ENCODE data around the gene ROR1. TPM values are rescaled to one million over a fixed set of nuclear protein-coding genes. Genes with fewer than 3 reads are reported as not detected.

The ROR1 gene
- polyA plus RNA-seq, 1 of the 3 experiments (the other 2 are of a cell fraction): 4.0 TPM

DNA sequence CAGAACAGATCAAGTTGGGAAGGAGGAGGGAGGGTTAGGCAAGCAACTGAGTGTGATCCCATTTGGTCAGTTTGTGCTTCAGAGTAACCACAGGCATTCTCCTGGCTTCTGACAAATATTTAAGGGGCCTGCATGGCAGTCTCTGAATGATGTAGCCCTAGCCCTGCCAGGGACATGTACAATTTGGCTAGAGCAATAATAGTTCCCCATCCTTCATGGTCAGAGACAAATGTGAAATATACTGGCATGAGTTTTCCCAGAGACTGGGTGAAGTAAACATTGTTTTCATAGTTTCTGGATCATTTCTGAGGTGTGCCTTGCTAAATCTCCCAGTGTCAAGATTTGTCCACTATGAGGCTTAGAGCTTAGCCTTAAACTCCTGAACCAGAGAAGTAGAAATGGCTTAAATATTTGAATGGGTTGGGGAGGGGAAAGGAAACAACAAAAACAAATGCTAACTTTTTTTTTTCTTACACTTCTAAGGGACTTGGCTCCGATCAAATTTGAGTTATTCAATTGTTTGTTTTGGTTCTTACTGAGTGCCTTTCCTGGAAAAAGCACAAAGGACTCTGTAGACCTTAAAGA, 387.6 kb downstream of the ROR1 start:
- no peaks in the 10 kb centered on the region for H3F3A ChIP-seq (replicated peaks; ENCODE audit: insufficient read depth)
- peaks cover 13 to 34% of the 10 kb centered on the region in 2 experiments for H3K36me3 ChIP-seq (replicated peaks in 1 of 2; ENCODE audit: control insufficient read depth in 1 of 2, insufficient read depth in 2 of 2, low read length in 1 of 2)
- no peak overlapping the region for H3K4me3 ChIP-seq (ENCODE audit: low read depth in 2 of 2, low read length in 1 of 2)
- H3K9me2 ChIP-seq: no peaks in the 10 kb centered on the region
- TF ChIP-seq, protein P1, sequence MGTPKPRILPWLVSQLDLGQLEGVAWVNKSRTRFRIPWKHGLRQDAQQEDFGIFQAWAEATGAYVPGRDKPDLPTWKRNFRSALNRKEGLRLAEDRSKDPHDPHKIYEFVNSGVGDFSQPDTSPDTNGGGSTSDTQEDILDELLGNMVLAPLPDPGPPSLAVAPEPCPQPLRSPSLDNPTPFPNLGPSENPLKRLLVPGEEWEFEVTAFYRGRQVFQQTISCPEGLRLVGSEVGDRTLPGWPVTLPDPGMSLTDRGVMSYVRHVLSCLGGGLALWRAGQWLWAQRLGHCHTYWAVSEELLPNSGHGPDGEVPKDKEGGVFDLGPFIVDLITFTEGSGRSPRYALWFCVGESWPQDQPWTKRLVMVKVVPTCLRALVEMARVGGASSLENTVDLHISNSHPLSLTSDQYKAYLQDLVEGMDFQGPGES (IDR thresholded peaks at IDR 0.05; ENCODE audit: low read depth, low read length): no peak
- TF ChIP-seq USF2 (IDR thresholded peaks at IDR 0.05; ENCODE audit: borderline replicate concordance, low read depth, low read length) (no peak), TEAD4 (IDR thresholded peaks at IDR 0.05; ENCODE audit: borderline replicate concordance, insufficient read depth) (no peak), RAD21 (IDR thresholded peaks at IDR 0.05; ENCODE audit: low read length) (no peak), CHD2 (IDR thresholded peaks at IDR 0.05; ENCODE audit: low read length, partially characterized antibody) (no peak), GABPA (IDR thresholded peaks at IDR 0.05; ENCODE audit: low read depth) (no peak), EZH2phosphoT487 (IDR thresholded peaks at IDR 0.05; ENCODE audit: borderline replicate concordance, low read depth) (no peak), PBX3 (IDR thresholded peaks at IDR 0.05) (no peak), TAF1 (IDR thresholded peaks at IDR 0.05; ENCODE audit: borderline replicate concordance, low read depth, low read length) (no peak), RFX5 (IDR thresholded peaks at IDR 0.05; ENCODE audit: low read length) (no peak), FOXM1 (IDR thresholded peaks at IDR 0.05; ENCODE audit: low read depth) (no peak), NRF1 (IDR thresholded peaks at IDR 0.05; ENCODE audit: low read depth, low read length) (no peak), SMC3 (IDR thresholded peaks at IDR 0.05; ENCODE audit: low read depth, low read length) (no peak)
- TF ChIP-seq, protein P2, sequence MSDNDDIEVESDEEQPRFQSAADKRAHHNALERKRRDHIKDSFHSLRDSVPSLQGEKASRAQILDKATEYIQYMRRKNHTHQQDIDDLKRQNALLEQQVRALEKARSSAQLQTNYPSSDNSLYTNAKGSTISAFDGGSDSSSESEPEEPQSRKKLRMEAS (IDR thresholded peaks at IDR 0.05; ENCODE audit: low read depth): no peak
- ChIA-PET CTCF (interaction anchor here (0.7 to 9.5 kb wide), 3 partner anchors 13 to 81 kb away, joined by 3 to 49 read pairs (median 4); no protein-coding TSS in a partner anchor), POLR2A (no interaction called here)
- no peaks in the 10 kb centered on the region for H4K20me1 ChIP-seq (ENCODE audit: insufficient read depth)
- no peaks in the 10 kb centered on the region for H3K9me3 ChIP-seq
- WGBS (ENCODE audit: low lambda C conversion rate): 75% methylated on average over 1 of the region's 1 CpG
- DNase-seq: no peak
- no peak overlapping the region for H2AFZ ChIP-seq (ENCODE audit: low read depth)
- no peaks in the 10 kb centered on the region for H3K79me2 ChIP-seq (ENCODE audit: insufficient read depth)
- peaks cover 0 to 11% of the 10 kb centered on the region in 2 experiments; a peak in 2 of 4 replicates for H3K4me1 ChIP-seq (ENCODE audit: control insufficient read depth in 1 of 2, insufficient read depth in 2 of 2, low read depth in 1 of 2, low read length in 1 of 2)
- peak overlapping the region in 1 of 2 experiments; percentile 3; a peak in 2 of 4 replicates for H3K27ac ChIP-seq (ENCODE audit: low read depth in 2 of 2, low read length in 1 of 2)
- H3K27me3 ChIP-seq (ENCODE audit: insufficient read depth): no peaks in the 10 kb centered on the region
- H3K9ac ChIP-seq: no peak overlapping the region
- no peak overlapping the region for H3K4me2 ChIP-seq
